ENCODE measurements around the gene NTN4.
"Not testable (repeated sequence)": the region's sequence is repeated elsewhere in the genome, so short reads cannot be mapped to it uniquely, and the experiment has no call there.

NTN4 gene

GRCh38 chr12:95735728-95736127 is 54.8 kb downstream of the NTN4 start:
- 95% methylated on average over 4 of the region's 5 CpGs for WGBS (ENCODE audit: insufficient coverage)

GRCh38 chr12:95733141-95733825 is 57.3 kb downstream of the NTN4 start:
- CTCF ChIA-PET = no interaction called here
- H3K36me3 ChIP-seq (ENCODE audit: control insufficient read depth in 4 of 4, insufficient read depth in 4 of 4, low read length in 3 of 4) = no peaks in the 10 kb centered on the region
- H3K27ac ChIP-seq (ENCODE audit: insufficient read depth in 1 of 2, low read depth in 1 of 2, low read length in 2 of 2, poor library complexity in 1 of 2, severe bottlenecking in 2 of 2) = no peak overlapping the region
- DNase-seq = no peak
- POLR2A ChIA-PET = no interaction called here
- H3K27me3 ChIP-seq (replicated peaks in 2 of 5; ENCODE audit: control insufficient read depth in 4 of 5, insufficient read depth in 5 of 5, low read length in 4 of 5) = peaks cover 0 to 12% (median 0%) of the 10 kb centered on the region in 5 experiments
- 83% methylated on average over 1 of the region's 3 CpGs for WGBS (ENCODE audit: insufficient coverage)
- no peaks in the 10 kb centered on the region for H3K4me1 ChIP-seq (ENCODE audit: control extremely low read depth in 1 of 4, control insufficient read depth in 4 of 4, insufficient read depth in 4 of 4, low read length in 3 of 4)
- H3K9me3 ChIP-seq (ENCODE audit: control extremely low read depth in 1 of 5, control insufficient read depth in 4 of 5, insufficient read depth in 2 of 5, low read depth in 1 of 5, low read length in 4 of 5) = no peaks in the 10 kb centered on the region
- H3K4me3 ChIP-seq (ENCODE audit: control insufficient read depth in 1 of 7, extremely low read depth in 1 of 7, insufficient read depth in 4 of 7, low read depth in 2 of 7, low read length in 6 of 7) = no peak overlapping the region

More at GRCh38 chr12:95735728-95736127, 54.8 kb downstream of the NTN4 start:
- H3K4me3 ChIP-seq (ENCODE audit: control insufficient read depth in 1 of 7, extremely low read depth in 1 of 7, insufficient read depth in 4 of 7, low read depth in 2 of 7, low read length in 6 of 7); POLR2A ChIA-PET; H3K9me3 ChIP-seq (ENCODE audit: control extremely low read depth in 1 of 5, control insufficient read depth in 4 of 5, insufficient read depth in 2 of 5, low read depth in 1 of 5, low read length in 4 of 5); DNase-seq; H3K36me3 ChIP-seq (ENCODE audit: control insufficient read depth in 4 of 4, insufficient read depth in 4 of 4, low read length in 3 of 4); H3K4me1 ChIP-seq (ENCODE audit: control extremely low read depth in 1 of 4, control insufficient read depth in 4 of 4, insufficient read depth in 4 of 4, low read length in 3 of 4); CTCF ChIA-PET; H3K27me3 ChIP-seq (replicated peaks in 2 of 5; ENCODE audit: control insufficient read depth in 4 of 5, insufficient read depth in 5 of 5, low read length in 4 of 5); H3K27ac ChIP-seq (ENCODE audit: insufficient read depth in 1 of 2, low read depth in 1 of 2, low read length in 2 of 2, poor library complexity in 1 of 2, severe bottlenecking in 2 of 2): not testable (repeated sequence)

- no CpG with 5 or more reads among the region's 7 CpGs for WGBS (ENCODE audit: insufficient coverage)
- no peaks in the 10 kb centered on the region for H3K4me1 ChIP-seq (ENCODE audit: control extremely low read depth in 1 of 4, control insufficient read depth in 4 of 4, insufficient read depth in 4 of 4, low read length in 3 of 4)
- no peak for DNase-seq
- peaks cover 0 to 4% (median 2%) of the 10 kb centered on the region in 5 experiments for H3K9me3 ChIP-seq (ENCODE audit: control extremely low read depth in 1 of 5, control insufficient read depth in 4 of 5, insufficient read depth in 2 of 5, low read depth in 1 of 5, low read length in 4 of 5)
- no peak overlapping the region for H3K4me3 ChIP-seq (ENCODE audit: control insufficient read depth in 1 of 7, extremely low read depth in 1 of 7, insufficient read depth in 4 of 7, low read depth in 2 of 7, low read length in 6 of 7)
- peaks cover 0 to 5% (median 0%) of the 10 kb centered on the region in 5 experiments for H3K27me3 ChIP-seq (replicated peaks in 2 of 5; ENCODE audit: control insufficient read depth in 4 of 5, insufficient read depth in 5 of 5, low read length in 4 of 5)
- H3K36me3 ChIP-seq (ENCODE audit: control insufficient read depth in 4 of 4, insufficient read depth in 4 of 4, low read length in 3 of 4) = no peaks in the 10 kb centered on the region
- ChIA-PET CTCF (no interaction called here), POLR2A (no interaction called here)
- no peak overlapping the region for H3K27ac ChIP-seq (ENCODE audit: insufficient read depth in 1 of 2, low read depth in 1 of 2, low read length in 2 of 2, poor library complexity in 1 of 2, severe bottlenecking in 2 of 2)
These were observed 59.0 kb downstream of the NTN4 start for GRCh38 chr12:95731519-95731958.

- H3K27me3 ChIP-seq (replicated peaks in 2 of 5; ENCODE audit: control insufficient read depth in 4 of 5, insufficient read depth in 5 of 5, low read length in 4 of 5) = peaks cover 0 to 5% (median 0%) of the 10 kb centered on the region in 5 experiments
- no CpG with 5 or more reads among the region's 1 CpG for WGBS (ENCODE audit: insufficient coverage)
- CTCF ChIA-PET = no interaction called here
- no peak overlapping the region for H3K4me3 ChIP-seq (ENCODE audit: control insufficient read depth in 1 of 7, extremely low read depth in 1 of 7, insufficient read depth in 4 of 7, low read depth in 2 of 7, low read length in 6 of 7)
- POLR2A ChIA-PET = no interaction called here
- peaks cover 0 to 5% (median 2%) of the 10 kb centered on the region in 5 experiments for H3K9me3 ChIP-seq (ENCODE audit: control extremely low read depth in 1 of 5, control insufficient read depth in 4 of 5, insufficient read depth in 2 of 5, low read depth in 1 of 5, low read length in 4 of 5)
- no peaks in the 10 kb centered on the region for H3K36me3 ChIP-seq (ENCODE audit: control insufficient read depth in 4 of 4, insufficient read depth in 4 of 4, low read length in 3 of 4)
- H3K27ac ChIP-seq (ENCODE audit: insufficient read depth in 1 of 2, low read depth in 1 of 2, low read length in 2 of 2, poor library complexity in 1 of 2, severe bottlenecking in 2 of 2) = no peak overlapping the region
- H3K4me1 ChIP-seq (ENCODE audit: control extremely low read depth in 1 of 4, control insufficient read depth in 4 of 4, insufficient read depth in 4 of 4, low read length in 3 of 4) = no peaks in the 10 kb centered on the region
- no peak for DNase-seq
These were observed 60.1 kb downstream of the NTN4 start for GRCh38 chr12:95730457-95730856.

GRCh38 chr12:95726903-95727302 is 63.7 kb downstream of the NTN4 start:
- ChIA-PET CTCF (no interaction called here), POLR2A (no interaction called here)
- DNase-seq = no peak
- Histone ChIP-seq H3K9me3 (ENCODE audit: control extremely low read depth in 1 of 5, control insufficient read depth in 4 of 5, insufficient read depth in 2 of 5, low read depth in 1 of 5, low read length in 4 of 5) (peaks cover 0 to 5% (median 2%) of the 10 kb centered on the region in 5 experiments), H3K4me1 (ENCODE audit: control extremely low read depth in 1 of 4, control insufficient read depth in 4 of 4, insufficient read depth in 4 of 4, low read length in 3 of 4) (no peaks in the 10 kb centered on the region), H3K27me3 (replicated peaks in 2 of 5; ENCODE audit: control insufficient read depth in 4 of 5, insufficient read depth in 5 of 5, low read length in 4 of 5) (peaks cover 0 to 5% (median 0%) of the 10 kb centered on the region in 5 experiments), H3K4me3 (ENCODE audit: control insufficient read depth in 1 of 7, extremely low read depth in 1 of 7, insufficient read depth in 4 of 7, low read depth in 2 of 7, low read length in 6 of 7) (no peak overlapping the region), H3K27ac (ENCODE audit: insufficient read depth in 1 of 2, low read depth in 1 of 2, low read length in 2 of 2, poor library complexity in 1 of 2, severe bottlenecking in 2 of 2) (no peak overlapping the region), H3K36me3 (ENCODE audit: control insufficient read depth in 4 of 4, insufficient read depth in 4 of 4, low read length in 3 of 4) (no peaks in the 10 kb centered on the region)
- no CpG with 5 or more reads among the region's 2 CpGs for WGBS (ENCODE audit: insufficient coverage)

- WGBS (ENCODE audit: insufficient coverage) = no CpG with 5 or more reads among the region's 1 CpG
- CTCF ChIA-PET = no interaction called here
- POLR2A ChIA-PET = no interaction called here
- Histone ChIP-seq H3K4me1 (ENCODE audit: control extremely low read depth in 1 of 4, control insufficient read depth in 4 of 4, insufficient read depth in 4 of 4, low read length in 3 of 4) (no peaks in the 10 kb centered on the region), H3K36me3 (ENCODE audit: control insufficient read depth in 4 of 4, insufficient read depth in 4 of 4, low read length in 3 of 4) (no peaks in the 10 kb centered on the region), H3K9me3 (ENCODE audit: control extremely low read depth in 1 of 5, control insufficient read depth in 4 of 5, insufficient read depth in 2 of 5, low read depth in 1 of 5, low read length in 4 of 5) (peaks cover 0 to 5% (median 2%) of the 10 kb centered on the region in 5 experiments), H3K27ac (ENCODE audit: insufficient read depth in 1 of 2, low read depth in 1 of 2, low read length in 2 of 2, poor library complexity in 1 of 2, severe bottlenecking in 2 of 2) (no peak overlapping the region), H3K4me3 (ENCODE audit: control insufficient read depth in 1 of 7, extremely low read depth in 1 of 7, insufficient read depth in 4 of 7, low read depth in 2 of 7, low read length in 6 of 7) (no peak overlapping the region), H3K27me3 (replicated peaks in 2 of 5; ENCODE audit: control insufficient read depth in 4 of 5, insufficient read depth in 5 of 5, low read length in 4 of 5) (peaks cover 0 to 5% (median 0%) of the 10 kb centered on the region in 5 experiments)
- DNase-seq = no peak
These were observed 65.8 kb downstream of the NTN4 start for GRCh38 chr12:95724767-95725166.

- Histone ChIP-seq H3K9me3 (ENCODE audit: control extremely low read depth in 1 of 5, control insufficient read depth in 4 of 5, insufficient read depth in 2 of 5, low read depth in 1 of 5, low read length in 4 of 5) (peaks cover 0 to 5% (median 2%) of the 10 kb centered on the region in 5 experiments), H3K36me3 (ENCODE audit: control insufficient read depth in 4 of 4, insufficient read depth in 4 of 4, low read length in 3 of 4) (no peaks in the 10 kb centered on the region), H3K4me1 (ENCODE audit: control extremely low read depth in 1 of 4, control insufficient read depth in 4 of 4, insufficient read depth in 4 of 4, low read length in 3 of 4) (no peaks in the 10 kb centered on the region), H3K27ac (ENCODE audit: insufficient read depth in 1 of 2, low read depth in 1 of 2, low read length in 2 of 2, poor library complexity in 1 of 2, severe bottlenecking in 2 of 2) (no peak overlapping the region), H3K27me3 (replicated peaks in 2 of 5; ENCODE audit: control insufficient read depth in 4 of 5, insufficient read depth in 5 of 5, low read length in 4 of 5) (no peaks in the 10 kb centered on the region), H3K4me3 (ENCODE audit: control insufficient read depth in 1 of 7, extremely low read depth in 1 of 7, insufficient read depth in 4 of 7, low read depth in 2 of 7, low read length in 6 of 7) (no peak overlapping the region)
- no CpG with 5 or more reads among the region's 4 CpGs for WGBS (ENCODE audit: insufficient coverage)
- CTCF ChIA-PET = no interaction called here
- peak in 2 of 3 donors; percentile 2 to 3 for DNase-seq
- POLR2A ChIA-PET = no interaction called here
These were observed 66.7 kb downstream of the NTN4 start for GRCh38 chr12:95723693-95724384.
